ENCODE measurements around the gene ADGRV1.

The ADGRV1 gene

DNA sequence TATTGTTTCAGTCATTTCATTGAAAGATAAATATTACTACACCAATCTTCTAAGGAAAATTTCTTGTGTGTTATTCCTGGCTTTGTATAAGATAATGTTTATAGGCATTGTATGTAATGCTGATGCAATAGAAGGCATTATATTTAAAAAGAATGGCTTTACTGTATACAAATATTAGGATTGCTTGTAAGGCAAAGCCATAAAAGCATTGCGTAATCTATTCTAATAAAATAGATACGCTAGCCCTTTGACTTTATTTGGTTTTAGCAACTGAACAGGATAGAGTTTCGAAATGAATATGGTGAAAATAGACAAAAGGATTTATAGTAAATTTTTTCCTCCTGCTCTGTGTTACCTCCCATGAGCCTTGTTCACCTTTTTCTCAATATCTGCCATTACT is 23.7 kb upstream of the ADGRV1 start:
- FAIRE-seq, result no peak
- no peak for TF ChIP-seq POLR2A (IDR thresholded peaks at IDR 0.05; ENCODE audit: low read depth, low read length)
- no peak for TF ChIP-seq POLR2AphosphoS5 (IDR thresholded peaks at IDR 0.05; ENCODE audit: low read depth, low read length)
- TF ChIP-seq TAF1 (IDR thresholded peaks at IDR 0.05; ENCODE audit: borderline replicate concordance, low read depth, low read length), result no peak
- no peak for DNase-seq (ENCODE audit: insufficient read length)

DNA sequence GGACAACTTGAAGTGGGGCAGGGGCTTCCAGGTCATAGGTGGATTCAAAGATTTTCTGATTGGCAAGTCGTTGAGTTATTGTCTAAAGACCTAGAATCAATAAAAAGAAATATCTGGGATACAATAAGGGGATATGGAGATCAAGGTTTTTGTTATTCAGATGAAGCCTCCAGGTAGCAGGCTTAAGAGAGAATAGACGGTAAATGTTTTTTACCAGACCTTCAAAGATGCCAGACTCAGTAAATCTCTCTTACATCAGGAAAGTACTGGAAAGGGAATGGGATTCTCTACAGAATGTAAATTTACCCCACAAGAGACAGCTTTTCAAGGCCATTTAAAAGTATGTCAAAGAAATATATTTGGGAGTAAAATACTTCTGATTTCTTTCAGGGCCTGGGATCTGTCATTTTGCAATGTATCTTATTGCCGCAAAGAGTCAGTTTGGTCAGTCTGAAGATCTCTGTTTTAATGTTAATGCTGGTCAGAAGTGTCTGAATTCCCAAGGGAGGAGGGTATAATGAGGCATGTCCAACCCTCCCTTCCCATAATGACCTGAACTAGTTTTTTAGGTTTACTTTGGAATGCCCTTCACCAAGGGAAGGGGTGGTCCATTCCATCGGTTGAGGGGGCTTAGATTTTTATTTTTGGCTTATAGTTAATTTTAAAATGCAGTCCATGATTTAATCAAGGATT is 15.6 kb upstream of the ADGRV1 start:
- DNase-seq (ENCODE audit: insufficient read length) (no peak), FAIRE-seq (no peak)
- TF ChIP-seq POLR2A (IDR thresholded peaks at IDR 0.05; ENCODE audit: low read depth, low read length) (no peak), POLR2AphosphoS5 (IDR thresholded peaks at IDR 0.05; ENCODE audit: low read depth, low read length) (no peak), TAF1 (IDR thresholded peaks at IDR 0.05; ENCODE audit: borderline replicate concordance, low read depth, low read length) (no peak)

DNA sequence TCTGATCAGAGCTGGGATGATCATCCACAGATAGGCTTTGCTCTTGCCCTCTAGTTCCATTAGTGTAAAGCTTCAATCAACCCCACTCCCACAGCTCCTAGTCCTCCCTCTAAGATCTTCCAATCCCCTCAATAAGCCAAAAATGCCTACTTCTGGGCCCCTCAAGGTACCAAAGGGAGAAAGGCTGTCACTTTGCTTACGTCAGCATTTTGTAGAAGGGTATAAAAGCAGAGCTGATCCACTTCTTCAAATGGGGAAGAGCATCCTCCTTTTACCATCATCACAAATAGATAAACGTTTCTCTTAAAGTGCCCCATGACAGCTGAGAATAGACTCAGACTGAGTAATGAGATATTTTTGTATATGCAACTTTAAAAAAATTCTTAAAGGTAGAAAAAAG is 13.1 kb upstream of the ADGRV1 start:
- no peak for FAIRE-seq
- no peak for DNase-seq (ENCODE audit: insufficient read length)
- TF ChIP-seq POLR2AphosphoS5 (IDR thresholded peaks at IDR 0.05; ENCODE audit: low read depth, low read length), result no peak
- no peak for TF ChIP-seq TAF1 (IDR thresholded peaks at IDR 0.05; ENCODE audit: borderline replicate concordance, low read depth, low read length)
- no peak for TF ChIP-seq POLR2A (IDR thresholded peaks at IDR 0.05; ENCODE audit: low read depth, low read length)

DNA sequence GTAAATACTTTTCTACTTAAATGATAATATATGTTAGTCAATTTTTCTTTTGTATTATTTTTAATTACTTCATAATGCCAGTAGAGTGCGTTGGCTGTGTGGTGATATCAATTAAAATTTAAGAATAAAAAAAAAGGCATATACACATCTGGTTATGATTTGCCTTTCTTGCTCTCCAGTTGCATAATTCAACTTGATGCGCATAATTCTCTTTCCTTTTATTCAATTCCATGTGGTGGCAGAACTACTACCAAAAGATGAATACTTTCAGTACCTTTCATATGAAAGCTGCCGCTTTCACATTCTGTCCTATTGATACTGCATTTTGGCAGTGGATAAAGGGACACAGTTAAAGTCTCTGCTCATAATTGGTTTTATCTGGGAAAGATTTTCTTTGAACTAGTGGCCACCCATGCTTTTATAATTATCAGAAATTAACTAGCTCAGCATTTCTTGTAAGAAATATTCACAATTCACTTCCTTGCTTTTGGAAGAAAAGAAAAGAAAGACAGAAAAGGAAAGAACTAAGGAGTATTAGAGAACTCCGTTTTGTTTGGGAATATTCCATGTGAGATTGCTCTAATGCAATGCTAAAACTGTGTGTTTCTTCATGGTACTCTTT is 12.3 kb upstream of the ADGRV1 start:
- no peak for DNase-seq (ENCODE audit: insufficient read length)
- no peak for FAIRE-seq
- TF ChIP-seq TAF1 (IDR thresholded peaks at IDR 0.05; ENCODE audit: borderline replicate concordance, low read depth, low read length) (no peak), POLR2A (IDR thresholded peaks at IDR 0.05; ENCODE audit: low read depth, low read length) (no peak), POLR2AphosphoS5 (IDR thresholded peaks at IDR 0.05; ENCODE audit: low read depth, low read length) (no peak)

DNA sequence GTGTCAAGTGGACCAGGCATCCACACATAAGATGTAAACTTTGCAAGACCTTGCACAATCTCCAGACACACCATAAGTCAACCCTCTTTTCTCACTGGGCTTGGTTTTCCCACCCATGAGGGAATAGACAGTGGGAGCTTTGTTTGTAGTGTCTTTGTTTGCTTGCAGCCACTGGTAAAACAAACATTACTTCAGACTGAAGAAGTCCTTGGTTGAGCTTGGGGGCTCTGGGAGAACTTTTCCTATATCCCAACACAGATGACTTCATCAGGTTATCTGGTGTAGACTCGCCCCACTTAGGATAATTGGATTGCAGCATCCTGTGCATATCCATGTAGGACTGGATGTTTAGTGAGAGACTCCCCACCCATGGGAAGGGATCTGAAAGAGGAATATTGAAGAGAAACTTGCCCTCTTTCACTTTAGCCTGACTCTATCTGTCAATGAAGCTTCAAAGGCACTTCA is 11.5 kb upstream of the ADGRV1 start:
- FAIRE-seq, result no peak

DNA sequence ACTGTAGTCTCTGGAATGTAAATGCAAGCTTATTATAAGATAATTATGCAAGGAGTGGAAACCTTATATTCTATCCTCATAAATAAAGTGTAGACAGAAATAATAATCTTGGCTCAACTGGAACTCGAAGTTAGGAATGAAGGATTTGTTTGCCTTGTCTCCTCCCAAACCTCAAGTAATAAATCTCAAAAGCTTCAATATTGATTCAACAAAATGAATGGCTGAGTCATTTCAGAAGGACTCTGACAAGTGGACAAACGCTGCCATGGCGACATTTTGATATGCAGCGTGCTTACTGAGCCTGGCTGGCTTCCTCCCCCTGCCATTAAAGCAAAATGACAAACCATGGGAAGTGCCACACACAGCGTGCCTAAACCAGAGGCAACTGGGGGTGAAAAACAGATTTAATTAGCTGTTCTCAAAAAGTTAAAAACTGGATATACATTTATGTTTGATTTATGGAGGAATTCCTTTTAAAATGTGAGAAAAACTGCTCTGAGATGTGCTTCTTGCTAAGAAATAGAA is 10.5 kb upstream of the ADGRV1 start:
- no peak for TF ChIP-seq POLR2AphosphoS5 (IDR thresholded peaks at IDR 0.05; ENCODE audit: low read depth, low read length)
- TF ChIP-seq POLR2A (IDR thresholded peaks at IDR 0.05; ENCODE audit: low read depth, low read length), result no peak
- no peak for TF ChIP-seq TAF1 (IDR thresholded peaks at IDR 0.05; ENCODE audit: borderline replicate concordance, low read depth, low read length)
- no peak for FAIRE-seq
- no peak for DNase-seq (ENCODE audit: insufficient read length)

More for the DNA sequence above, 11.5 kb upstream of the ADGRV1 start:
- no peak for DNase-seq (ENCODE audit: insufficient read length)
- no peak for TF ChIP-seq POLR2AphosphoS5 (IDR thresholded peaks at IDR 0.05; ENCODE audit: low read depth, low read length)
- no peak for TF ChIP-seq POLR2A (IDR thresholded peaks at IDR 0.05; ENCODE audit: low read depth, low read length)
- TF ChIP-seq TAF1 (IDR thresholded peaks at IDR 0.05; ENCODE audit: borderline replicate concordance, low read depth, low read length), result no peak

DNA sequence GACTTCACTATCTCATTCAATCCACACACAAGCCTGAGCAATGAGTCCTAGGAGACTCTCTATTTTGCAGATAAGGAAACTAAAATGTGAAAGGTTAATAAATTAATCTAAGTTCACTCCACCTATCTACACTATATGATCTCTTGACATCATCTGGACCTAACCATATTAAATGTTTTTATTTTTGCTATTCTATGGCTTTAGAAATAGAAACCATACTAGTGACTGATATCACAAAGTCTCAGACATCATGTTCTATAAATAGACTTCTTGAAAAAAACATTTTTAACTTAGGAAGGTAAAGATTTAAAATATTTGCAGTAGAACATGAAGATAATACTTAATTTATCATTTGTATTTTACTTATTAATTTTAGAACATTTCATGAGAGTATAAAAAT is 9.4 kb upstream of the ADGRV1 start:
- TF ChIP-seq POLR2A (IDR thresholded peaks at IDR 0.05; ENCODE audit: low read depth, low read length), result no peak
- no peak for TF ChIP-seq POLR2AphosphoS5 (IDR thresholded peaks at IDR 0.05; ENCODE audit: low read depth, low read length)
- no peak for TF ChIP-seq TAF1 (IDR thresholded peaks at IDR 0.05; ENCODE audit: borderline replicate concordance, low read depth, low read length)
- FAIRE-seq, result no peak
- no peak for DNase-seq (ENCODE audit: insufficient read length)

DNA sequence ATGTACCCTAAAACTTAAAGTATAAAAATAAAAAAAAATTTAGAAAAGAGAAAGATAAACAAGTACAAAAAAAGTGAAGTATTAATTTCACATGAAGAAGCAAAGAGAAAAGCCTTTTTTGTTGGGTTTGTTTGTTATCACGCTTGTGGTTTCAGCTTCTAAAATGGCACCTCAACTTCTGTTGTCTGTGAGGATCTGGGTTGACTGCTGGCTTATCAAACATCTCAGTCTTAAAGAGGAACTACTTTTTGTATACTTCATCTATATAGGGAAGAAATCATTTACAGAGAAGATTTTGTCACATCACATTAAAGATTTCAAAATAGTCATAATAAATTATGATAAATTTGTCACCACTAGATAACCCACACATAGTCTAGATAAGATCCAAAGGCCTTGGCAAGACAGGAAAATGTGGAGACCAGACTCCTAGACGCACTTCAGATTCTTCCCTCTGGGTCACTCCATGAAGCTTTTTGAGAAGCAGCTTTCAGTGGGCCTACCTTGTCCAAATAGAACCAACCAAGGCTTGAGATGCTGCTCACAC is 8.8 kb upstream of the ADGRV1 start:
- DNase-seq (ENCODE audit: insufficient read length), result no peak
- TF ChIP-seq TAF1 (IDR thresholded peaks at IDR 0.05; ENCODE audit: borderline replicate concordance, low read depth, low read length), result no peak
- no peak for TF ChIP-seq POLR2AphosphoS5 (IDR thresholded peaks at IDR 0.05; ENCODE audit: low read depth, low read length)
- TF ChIP-seq POLR2A (IDR thresholded peaks at IDR 0.05; ENCODE audit: low read depth, low read length), result no peak
- no peak for FAIRE-seq

DNA sequence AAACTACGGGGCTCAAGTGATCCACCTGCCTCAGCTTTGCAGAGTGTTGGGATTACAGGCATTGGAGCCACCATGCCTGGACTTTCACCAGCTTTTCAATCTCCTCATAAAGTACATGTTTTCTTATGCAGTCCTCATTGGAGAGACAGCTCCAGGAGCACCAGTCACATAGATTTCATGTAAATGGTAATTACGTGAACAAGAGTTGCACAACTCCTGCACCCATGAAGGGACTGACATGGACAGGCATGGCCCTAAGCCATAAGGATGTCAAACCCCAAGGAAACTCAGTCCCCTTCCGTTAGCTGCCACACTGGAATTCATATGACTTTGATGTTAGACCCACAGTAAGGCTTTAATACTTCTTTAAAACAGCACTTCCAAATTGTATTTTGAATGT is 7.6 kb upstream of the ADGRV1 start:
- DNase-seq (ENCODE audit: insufficient read length) (no peak), FAIRE-seq (no peak)
- TF ChIP-seq POLR2AphosphoS5 (IDR thresholded peaks at IDR 0.05; ENCODE audit: low read depth, low read length) (no peak), TAF1 (IDR thresholded peaks at IDR 0.05; ENCODE audit: borderline replicate concordance, low read depth, low read length) (no peak), POLR2A (IDR thresholded peaks at IDR 0.05; ENCODE audit: low read depth, low read length) (no peak)

DNA sequence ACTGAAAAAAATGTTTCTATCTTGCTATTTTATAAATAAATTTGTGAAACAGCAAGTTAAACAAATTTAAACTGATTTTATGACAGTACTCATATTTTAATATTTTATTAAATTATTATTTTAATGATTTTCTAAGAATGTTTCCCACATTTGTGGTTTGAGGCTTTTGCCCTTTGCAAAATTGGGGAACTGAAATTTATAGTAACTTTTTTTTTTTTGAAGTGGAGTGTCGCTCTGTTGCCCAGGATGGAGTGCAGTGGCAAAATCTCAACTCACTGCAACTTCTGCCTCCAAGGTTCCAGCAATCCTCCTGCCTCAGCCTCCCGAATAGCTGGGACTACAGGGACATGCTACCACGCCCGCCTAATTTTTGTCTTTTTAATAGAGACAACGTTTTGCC is 7.2 kb upstream of the ADGRV1 start:
- TF ChIP-seq POLR2A (IDR thresholded peaks at IDR 0.05; ENCODE audit: low read depth, low read length) (no peak), POLR2AphosphoS5 (IDR thresholded peaks at IDR 0.05; ENCODE audit: low read depth, low read length) (no peak), TAF1 (IDR thresholded peaks at IDR 0.05; ENCODE audit: borderline replicate concordance, low read depth, low read length) (no peak)
- FAIRE-seq, result no peak
- no peak for DNase-seq (ENCODE audit: insufficient read length)

DNA sequence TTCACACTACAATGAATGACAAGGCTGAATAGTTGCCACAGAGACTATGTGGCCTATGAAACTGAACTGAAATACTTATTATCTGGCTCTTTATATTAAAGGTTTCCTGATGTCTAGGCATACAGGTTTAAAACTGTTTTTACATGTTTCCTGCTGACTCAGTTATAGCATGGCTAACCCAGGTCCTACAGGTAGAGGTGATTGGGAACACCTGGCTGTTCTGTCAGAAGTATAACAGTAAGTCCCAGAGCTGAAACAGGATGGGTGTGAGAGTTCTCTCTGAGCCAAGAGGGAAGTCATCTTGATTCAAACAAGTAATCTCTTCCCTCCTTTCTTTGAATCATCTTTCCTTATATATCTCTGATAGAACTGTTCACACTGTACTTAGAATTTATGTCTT is 4.9 kb upstream of the ADGRV1 start:
- DNase-seq (ENCODE audit: insufficient read length), result no peak
- TF ChIP-seq POLR2A (IDR thresholded peaks at IDR 0.05; ENCODE audit: low read depth, low read length) (no peak), POLR2AphosphoS5 (IDR thresholded peaks at IDR 0.05; ENCODE audit: low read depth, low read length) (no peak), TAF1 (IDR thresholded peaks at IDR 0.05; ENCODE audit: borderline replicate concordance, low read depth, low read length) (no peak)
- no peak for FAIRE-seq
